Activated CD4-positive, alpha-beta T cell treated with anti-CD3 and anti-CD28 coated beads, Interleukin-2, amount 10 ng/mL, durations not matched to agents 24 days and 14 days (primary cell): Measurements from ENCODE around the gene PRMT5. TPM values are rescaled to one million over a fixed set of nuclear protein-coding genes. Genes with fewer than 3 reads are reported as not detected.

Experiments used
- DNase-seq: peaks from one replicate; pipeline ENCODE4 v3.0.0; 2022
- H3K27ac Mint-ChIP-seq: one replicate; pipeline ENCODE4 v1.8.0; 2022; ENCODE audit warnings: mild to moderate bottlenecking, mixed read lengths
- H3K27me3 Mint-ChIP-seq: one replicate; pipeline ENCODE4 v1.8.0; 2022; ENCODE audit warnings: mixed read lengths
- H3K36me3 Mint-ChIP-seq: one replicate; pipeline ENCODE4 v1.8.0; 2022; ENCODE audit warnings: low read depth, mild to moderate bottlenecking, mixed read lengths
- H3K4me1 Mint-ChIP-seq: one replicate; pipeline ENCODE4 v1.8.0; 2021; ENCODE audit warnings: mixed read lengths
- H3K4me3 Mint-ChIP-seq: one replicate; pipeline ENCODE4 v1.8.0; 2022; ENCODE audit warnings: mild to moderate bottlenecking, moderate library complexity, mixed read lengths
- H3K9me3 Mint-ChIP-seq: one replicate; pipeline ENCODE4 v1.8.0; 2021; ENCODE audit warnings: mixed read lengths
- intact Hi-C: fragments of 100-400 bp; cut with micrococcal nuclease; formaldehyde crosslinking; loops from one replicate; pipeline ENCODE4 v1.15.1; 2023
- total RNA-seq: library from RNA; stranded (reverse); gene quantifications from 2 replicates; pipeline ENCODE4 v1.2.3, GENCODE V29; 2022

The PRMT5 gene
- total RNA-seq, 1 donor from 2014 or later, result 200 TPM

DNA sequence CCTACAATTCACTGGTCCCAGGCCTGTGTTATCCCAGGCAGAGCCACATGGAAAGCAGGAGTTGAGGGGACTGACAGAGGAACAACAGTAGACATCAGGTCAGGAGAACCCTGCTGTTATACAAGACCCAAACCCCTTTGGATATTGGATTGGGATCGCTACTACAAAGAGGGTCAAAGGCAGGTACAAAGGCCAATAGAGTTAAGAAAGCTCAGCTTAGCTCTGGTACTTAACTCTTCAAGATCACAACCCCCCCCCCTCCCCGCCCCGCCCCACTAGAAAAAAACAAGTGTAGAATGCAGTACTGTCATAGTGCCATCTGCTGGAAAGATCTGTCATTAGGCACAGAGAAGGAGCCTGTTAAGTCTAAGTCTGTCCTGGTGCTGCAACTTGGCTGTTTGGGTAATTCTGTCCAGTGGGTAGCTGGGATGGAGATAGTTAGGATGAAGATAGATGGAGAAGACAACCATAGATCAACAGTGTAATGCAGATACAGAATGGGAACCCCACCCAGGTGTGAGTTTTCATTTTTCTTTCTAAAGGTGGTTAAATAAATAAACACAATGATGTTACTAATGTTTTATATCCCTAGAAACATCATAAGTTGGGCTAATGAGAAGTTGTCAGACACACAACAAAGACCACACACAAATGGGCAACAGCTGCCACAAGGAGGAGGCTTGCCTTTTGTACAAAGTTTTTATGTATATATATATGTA is 28.9 kb downstream of the PRMT5 start:
- H3K27me3 Mint-ChIP-seq, result no peaks in the 10 kb centered on the region
- intact Hi-C loops, result loop anchor here (1.0 to 5.0 kb wide), 4 partner anchors 13 to 329 kb away; no protein-coding TSS in a partner anchor
- no peaks in the 10 kb centered on the region for H3K9me3 Mint-ChIP-seq
- H3K36me3 Mint-ChIP-seq, result peaks cover 38% of the 10 kb centered on the region
- H3K27ac Mint-ChIP-seq, result peak overlapping the region; percentile 1
- DNase-seq, result peak; percentile 87
- H3K4me3 Mint-ChIP-seq, result no peak overlapping the region
- peaks cover 14% of the 10 kb centered on the region for H3K4me1 Mint-ChIP-seq

DNA sequence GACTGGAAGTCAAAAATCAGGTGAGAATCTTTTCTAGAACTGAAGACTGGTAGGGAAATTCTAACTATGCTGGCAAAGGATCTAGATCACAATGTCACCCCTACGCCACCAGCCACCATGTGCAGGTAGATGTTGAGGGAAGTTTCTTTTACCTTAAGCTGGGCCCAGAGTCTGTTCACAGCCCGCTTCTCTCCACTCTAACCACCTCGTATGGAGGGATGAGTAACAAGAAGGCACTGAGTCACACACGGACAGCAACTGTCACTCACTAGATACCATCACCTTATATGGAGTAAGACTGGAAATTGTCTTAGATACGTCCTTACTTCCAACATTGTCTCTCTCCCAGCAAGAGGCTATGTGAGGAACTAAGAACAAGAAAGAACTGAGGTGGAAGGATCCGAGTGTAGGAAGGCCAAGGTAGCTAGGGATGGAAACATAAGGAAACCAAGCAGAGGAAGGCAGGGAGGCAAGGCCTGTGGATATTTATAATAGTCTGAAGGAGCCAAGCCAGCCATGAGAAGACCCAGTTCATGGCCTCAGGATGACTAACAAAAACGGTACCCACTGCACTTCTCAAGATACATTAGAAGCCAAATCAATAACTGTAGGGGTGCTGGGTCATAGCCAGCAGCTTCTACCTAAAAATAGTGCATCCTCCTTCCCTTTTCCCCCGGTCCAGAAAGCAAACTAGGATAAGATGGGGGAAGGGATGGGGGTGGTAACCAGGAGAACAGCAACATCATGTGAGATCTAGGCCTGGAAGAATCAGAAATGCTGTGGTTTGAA is 30.7 kb downstream of the PRMT5 start:
- Mint-ChIP-seq H3K4me1 (peaks cover 14% of the 10 kb centered on the region), H3K9me3 (no peaks in the 10 kb centered on the region), H3K36me3 (peaks cover 23% of the 10 kb centered on the region), H3K4me3 (no peak overlapping the region), H3K27ac (peak overlapping the region; percentile 29), H3K27me3 (no peaks in the 10 kb centered on the region)
- intact Hi-C loops, result no loop called here
- DNase-seq, result no peak

DNA sequence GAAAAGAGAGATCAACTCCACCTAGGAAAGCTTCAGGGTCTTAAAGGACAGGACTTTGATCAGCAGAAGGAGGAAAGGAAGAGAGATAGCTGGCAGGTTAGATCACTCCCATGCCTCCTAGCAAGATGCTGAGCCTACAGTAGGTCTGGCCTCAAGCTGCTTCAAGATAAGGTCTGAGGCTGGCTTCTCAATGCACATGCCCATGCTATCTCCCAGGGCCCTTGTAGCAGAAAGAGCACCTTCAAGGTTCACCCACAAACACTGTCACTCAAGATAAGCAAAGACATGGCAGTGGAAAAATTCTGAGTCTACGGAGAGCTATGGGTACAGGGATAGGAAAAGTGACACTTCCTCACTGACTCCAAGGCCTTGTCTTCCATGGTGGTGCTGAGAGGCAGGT is 31.8 kb downstream of the PRMT5 start:
- Mint-ChIP-seq H3K27ac (no peak overlapping the region), H3K27me3 (no peaks in the 10 kb centered on the region), H3K4me1 (peaks cover 14% of the 10 kb centered on the region), H3K4me3 (no peak overlapping the region), H3K36me3 (peaks cover 20% of the 10 kb centered on the region), H3K9me3 (no peaks in the 10 kb centered on the region)
- intact Hi-C loops, result no loop called here
- no peak for DNase-seq

DNA sequence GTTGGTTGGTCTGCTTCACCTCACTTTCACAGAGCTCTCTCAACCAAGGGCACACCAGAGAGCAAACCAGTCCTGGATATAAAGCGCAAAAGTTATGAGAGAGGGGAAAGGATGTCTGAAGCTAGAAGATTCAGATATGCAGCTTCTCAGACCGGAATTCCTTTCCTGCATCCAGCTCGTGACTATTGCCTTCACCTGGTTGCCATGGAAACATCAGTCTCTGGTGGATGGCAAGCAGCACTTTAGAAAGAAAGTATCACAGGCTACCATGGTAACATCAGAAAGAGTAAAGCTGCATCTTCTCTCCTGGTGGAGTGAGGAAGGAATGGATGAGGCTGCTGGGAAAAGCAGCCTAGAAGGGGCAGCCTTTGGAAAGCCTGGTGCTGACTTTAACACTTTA is 32.4 kb downstream of the PRMT5 start:
- H3K27me3 Mint-ChIP-seq, result no peaks in the 10 kb centered on the region
- no peak for DNase-seq
- H3K4me1 Mint-ChIP-seq, result peaks cover 14% of the 10 kb centered on the region
- H3K27ac Mint-ChIP-seq, result no peak overlapping the region
- intact Hi-C loops, result no loop called here
- peaks cover 16% of the 10 kb centered on the region for H3K36me3 Mint-ChIP-seq
- no peak overlapping the region for H3K4me3 Mint-ChIP-seq
- no peaks in the 10 kb centered on the region for H3K9me3 Mint-ChIP-seq

DNA sequence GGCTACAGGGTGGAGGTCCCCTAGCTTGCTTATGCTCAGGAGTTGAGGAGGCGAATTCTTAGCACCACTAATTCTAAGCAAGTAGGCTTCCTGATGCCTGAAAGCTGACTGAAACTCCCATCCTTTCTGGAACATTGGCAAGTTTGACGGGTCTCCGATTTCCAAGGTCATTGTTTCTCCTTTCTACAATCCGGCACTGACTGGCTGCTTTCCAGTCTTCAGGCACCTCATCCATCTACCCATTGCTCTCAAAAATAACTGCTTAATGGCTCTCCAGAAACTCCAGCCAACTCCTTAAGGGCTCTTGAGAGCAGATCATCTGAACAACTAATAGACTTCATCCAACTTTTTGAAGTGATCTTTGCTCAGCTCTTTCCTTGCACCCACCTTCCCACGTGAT is 32.8 kb downstream of the PRMT5 start:
- H3K27ac Mint-ChIP-seq, result no peak overlapping the region
- H3K36me3 Mint-ChIP-seq, result peaks cover 12% of the 10 kb centered on the region
- no peaks in the 10 kb centered on the region for H3K9me3 Mint-ChIP-seq
- H3K4me3 Mint-ChIP-seq, result no peak overlapping the region
- H3K27me3 Mint-ChIP-seq, result no peaks in the 10 kb centered on the region
- DNase-seq, result no peak
- intact Hi-C loops, result no loop called here
- peaks cover 14% of the 10 kb centered on the region for H3K4me1 Mint-ChIP-seq

DNA sequence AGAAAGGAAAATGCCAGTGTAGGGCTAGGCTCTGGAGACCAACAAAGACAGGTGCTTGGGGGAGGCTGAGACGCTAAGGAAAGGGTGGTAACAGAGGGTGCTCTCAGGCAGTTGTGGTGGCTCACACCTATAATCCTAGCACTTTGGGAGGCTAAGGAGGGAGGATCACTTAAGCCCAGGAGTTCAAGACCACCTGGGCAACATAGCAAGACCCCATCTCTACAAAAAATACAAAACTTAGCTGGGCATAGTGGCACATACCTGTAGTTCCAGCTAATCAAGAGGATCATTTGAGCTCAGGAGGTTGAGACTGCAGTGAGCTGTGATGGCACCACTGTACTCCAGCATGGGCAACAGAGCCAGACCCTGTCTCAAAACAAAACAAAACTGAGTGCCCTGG is 33.8 kb downstream of the PRMT5 start:
- H3K9me3 Mint-ChIP-seq, result no peaks in the 10 kb centered on the region
- intact Hi-C loops, result no loop called here
- peaks cover 12% of the 10 kb centered on the region for H3K36me3 Mint-ChIP-seq
- no peak overlapping the region for H3K4me3 Mint-ChIP-seq
- peaks cover 8% of the 10 kb centered on the region for H3K4me1 Mint-ChIP-seq
- H3K27ac Mint-ChIP-seq, result no peak overlapping the region
- no peaks in the 10 kb centered on the region for H3K27me3 Mint-ChIP-seq
- no peak for DNase-seq

DNA sequence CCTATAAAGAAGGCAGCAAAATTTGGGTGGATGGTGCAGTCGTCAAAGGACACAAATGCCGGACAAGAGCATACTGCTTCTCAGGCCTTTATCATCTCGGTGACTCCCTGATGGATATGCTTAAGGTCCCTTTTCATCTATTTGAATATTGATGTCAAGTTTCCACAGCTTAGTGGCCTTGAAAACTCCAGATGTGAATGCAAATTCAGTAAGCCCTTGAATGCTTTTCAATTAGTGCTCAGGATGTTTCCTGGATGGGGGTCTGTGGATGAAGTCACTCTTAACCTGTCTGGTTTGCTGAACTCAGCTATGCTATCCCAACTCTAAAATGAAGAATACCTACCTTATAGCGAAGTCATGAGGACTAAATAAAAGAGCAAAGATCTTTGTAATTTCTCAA is 35.5 kb downstream of the PRMT5 start:
- Mint-ChIP-seq H3K27me3 (no peaks in the 10 kb centered on the region), H3K4me1 (peaks cover 10% of the 10 kb centered on the region), H3K9me3 (no peaks in the 10 kb centered on the region), H3K36me3 (peaks cover 12% of the 10 kb centered on the region), H3K27ac (no peak overlapping the region), H3K4me3 (no peak overlapping the region)
- intact Hi-C loops, result no loop called here
- DNase-seq, result no peak

DNA sequence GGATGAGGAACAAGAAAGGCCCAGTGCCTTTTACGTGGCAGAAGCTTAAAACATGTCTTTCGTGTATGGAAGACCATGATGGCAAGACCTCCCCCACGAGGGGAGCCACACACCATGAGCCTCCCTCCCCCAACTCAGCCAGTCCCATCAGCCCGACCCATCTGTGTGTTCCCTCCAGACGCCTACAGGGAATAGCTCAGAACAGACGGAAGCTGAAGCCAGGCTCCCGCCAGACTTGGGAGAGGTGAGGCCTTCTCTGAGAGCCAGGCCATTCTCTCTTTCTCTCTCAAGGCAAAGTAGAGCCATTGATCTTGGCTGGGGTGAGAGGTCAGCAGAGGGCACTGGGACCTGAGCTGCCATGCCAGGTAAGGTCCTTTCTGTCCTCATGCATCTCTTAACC is 36.7 kb downstream of the PRMT5 start:
- no peak for DNase-seq
- peaks cover 9% of the 10 kb centered on the region for H3K36me3 Mint-ChIP-seq
- peaks cover 14% of the 10 kb centered on the region for H3K4me1 Mint-ChIP-seq
- H3K27ac Mint-ChIP-seq, result no peak overlapping the region
- intact Hi-C loops, result no loop called here
- H3K4me3 Mint-ChIP-seq, result no peak overlapping the region
- H3K27me3 Mint-ChIP-seq, result no peaks in the 10 kb centered on the region
- H3K9me3 Mint-ChIP-seq, result no peaks in the 10 kb centered on the region

DNA sequence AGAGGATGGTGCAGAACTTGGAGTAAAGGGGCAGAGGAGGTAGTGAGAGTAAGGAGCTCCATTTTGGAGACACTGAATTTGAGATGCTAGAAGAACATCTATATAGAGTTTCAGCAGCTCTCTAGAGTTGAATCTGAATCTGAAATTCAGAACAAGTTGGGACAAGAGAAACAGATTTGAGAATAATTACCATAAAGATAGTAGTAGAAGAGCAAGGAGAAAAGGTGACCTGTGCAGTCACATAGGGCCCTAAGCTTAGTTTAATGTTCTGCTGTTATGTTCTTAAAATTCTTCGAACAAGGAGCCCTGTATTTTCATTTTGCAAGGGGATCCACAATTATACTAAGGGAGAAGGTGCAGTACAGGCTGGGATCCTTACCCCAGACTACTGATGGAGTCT is 38.8 kb downstream of the PRMT5 start:
- H3K9me3 Mint-ChIP-seq, result no peaks in the 10 kb centered on the region
- H3K4me3 Mint-ChIP-seq, result no peak overlapping the region
- H3K27me3 Mint-ChIP-seq, result peaks cover 3% of the 10 kb centered on the region

DNA sequence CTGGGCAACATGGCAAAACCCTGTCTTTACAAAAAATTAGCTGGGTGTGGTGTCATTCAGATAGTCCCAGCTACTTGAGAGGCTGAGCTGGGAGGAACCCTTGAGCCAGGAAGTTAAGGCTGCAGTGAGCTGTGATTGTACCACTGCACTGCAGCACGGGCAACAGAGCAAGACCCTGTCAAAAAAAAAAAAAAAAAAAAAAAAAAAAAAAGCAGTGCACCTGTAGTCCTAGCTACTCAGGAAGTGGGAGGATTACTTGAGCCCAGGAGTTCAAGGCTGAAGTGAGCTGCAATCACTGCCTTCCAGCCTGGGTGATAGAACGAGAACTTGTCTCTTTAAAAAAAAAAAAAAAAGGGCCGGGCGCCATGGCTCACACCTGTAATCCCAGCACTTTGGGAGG is 40.5 kb downstream of the PRMT5 start:
- H3K27ac Mint-ChIP-seq, result no peak overlapping the region
- intact Hi-C loops, result no loop called here
- H3K36me3 Mint-ChIP-seq, result peaks cover 13% of the 10 kb centered on the region
- H3K4me3 Mint-ChIP-seq, result no peak overlapping the region
- H3K9me3 Mint-ChIP-seq, result no peaks in the 10 kb centered on the region
- H3K4me1 Mint-ChIP-seq, result peaks cover 32% of the 10 kb centered on the region
- H3K27me3 Mint-ChIP-seq, result peaks cover 3% of the 10 kb centered on the region
- peak; percentile 70 for DNase-seq

More for the DNA sequence above, 38.8 kb downstream of the PRMT5 start:
- Mint-ChIP-seq H3K36me3 (peaks cover 14% of the 10 kb centered on the region), H3K27ac (no peak overlapping the region), H3K4me1 (peaks cover 27% of the 10 kb centered on the region)
- DNase-seq, result no peak
- intact Hi-C loops, result no loop called here

DNA sequence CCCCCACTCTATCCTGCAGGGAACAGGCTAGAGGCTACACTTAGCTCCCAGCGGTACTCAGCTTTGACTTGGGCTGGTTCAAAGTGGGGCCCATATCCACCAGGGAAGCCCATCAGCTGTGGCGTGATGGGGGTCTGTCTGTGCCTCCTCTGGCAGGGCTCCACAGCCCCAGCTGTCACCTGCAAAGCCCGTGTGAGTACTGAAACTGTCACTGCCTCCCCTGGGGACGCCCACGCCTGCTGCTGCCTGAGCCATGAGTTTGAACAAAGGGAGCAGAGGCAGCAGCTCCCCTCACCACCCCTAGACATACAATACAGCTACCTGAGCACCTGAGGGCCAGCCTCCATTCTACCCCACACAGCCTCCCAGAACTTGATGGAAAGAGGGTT is 41.2 kb downstream of the PRMT5 start:
- intact Hi-C loops, result loop anchor here (1.0 kb wide), 4 partner anchors 12 to 41 kb away; partner anchors contain the start of genes PRMT5 and RBM23
- peak; percentile 73 for DNase-seq
- H3K4me3 Mint-ChIP-seq, result peak overlapping the region; percentile 91
- H3K36me3 Mint-ChIP-seq, result peaks cover 13% of the 10 kb centered on the region
- peaks cover 35% of the 10 kb centered on the region for H3K4me1 Mint-ChIP-seq
- no peaks in the 10 kb centered on the region for H3K9me3 Mint-ChIP-seq
- peaks cover 5% of the 10 kb centered on the region for H3K27me3 Mint-ChIP-seq
- peak overlapping the region; percentile 92 for H3K27ac Mint-ChIP-seq

DNA sequence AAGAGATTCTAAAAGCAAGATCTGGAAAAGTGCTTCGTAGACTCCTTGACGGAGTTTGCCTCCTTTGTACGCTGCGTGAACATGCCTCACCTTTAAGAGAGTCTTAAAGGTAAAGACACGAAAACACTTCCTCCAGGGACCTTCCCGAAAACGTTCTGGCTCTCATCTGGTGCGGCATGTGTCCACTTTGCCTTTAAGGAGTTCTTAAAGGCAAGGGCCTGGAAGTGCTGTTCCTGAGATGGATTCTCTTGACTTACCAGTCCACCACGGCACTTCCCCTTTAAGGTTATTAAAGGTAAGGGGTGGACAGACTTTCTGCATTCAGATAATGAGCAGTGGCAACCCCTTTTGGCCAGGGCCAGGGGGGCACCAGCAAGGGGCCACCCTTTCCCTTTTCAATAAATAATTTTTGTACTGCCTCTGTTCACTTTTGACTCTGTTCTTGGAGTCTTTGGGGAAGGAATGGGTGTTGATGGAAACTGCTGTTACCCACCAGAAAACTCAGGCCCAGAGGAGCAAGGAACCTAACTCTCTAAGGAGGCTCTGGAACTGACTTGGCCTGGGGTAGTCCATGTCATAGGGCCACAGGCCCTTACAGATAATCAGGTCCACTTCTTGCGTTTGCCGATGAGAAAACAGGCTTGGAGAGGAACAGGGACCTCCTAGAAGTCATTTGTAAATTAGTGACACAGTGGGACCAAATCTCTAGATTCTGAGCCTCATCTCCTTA is 41.8 kb downstream of the PRMT5 start:
- Mint-ChIP-seq H3K36me3 (peaks cover 13% of the 10 kb centered on the region), H3K4me1 (peaks cover 35% of the 10 kb centered on the region), H3K4me3 (peak overlapping the region; percentile 91), H3K27me3 (peaks cover 5% of the 10 kb centered on the region), H3K27ac (peak overlapping the region; percentile 92), H3K9me3 (no peaks in the 10 kb centered on the region)
- DNase-seq, result peak; percentile 85
- intact Hi-C loops, result loop anchor here (1.0 kb wide), 4 partner anchors 13 to 42 kb away; partner anchors contain the start of genes PRMT5 and RBM23

DNA sequence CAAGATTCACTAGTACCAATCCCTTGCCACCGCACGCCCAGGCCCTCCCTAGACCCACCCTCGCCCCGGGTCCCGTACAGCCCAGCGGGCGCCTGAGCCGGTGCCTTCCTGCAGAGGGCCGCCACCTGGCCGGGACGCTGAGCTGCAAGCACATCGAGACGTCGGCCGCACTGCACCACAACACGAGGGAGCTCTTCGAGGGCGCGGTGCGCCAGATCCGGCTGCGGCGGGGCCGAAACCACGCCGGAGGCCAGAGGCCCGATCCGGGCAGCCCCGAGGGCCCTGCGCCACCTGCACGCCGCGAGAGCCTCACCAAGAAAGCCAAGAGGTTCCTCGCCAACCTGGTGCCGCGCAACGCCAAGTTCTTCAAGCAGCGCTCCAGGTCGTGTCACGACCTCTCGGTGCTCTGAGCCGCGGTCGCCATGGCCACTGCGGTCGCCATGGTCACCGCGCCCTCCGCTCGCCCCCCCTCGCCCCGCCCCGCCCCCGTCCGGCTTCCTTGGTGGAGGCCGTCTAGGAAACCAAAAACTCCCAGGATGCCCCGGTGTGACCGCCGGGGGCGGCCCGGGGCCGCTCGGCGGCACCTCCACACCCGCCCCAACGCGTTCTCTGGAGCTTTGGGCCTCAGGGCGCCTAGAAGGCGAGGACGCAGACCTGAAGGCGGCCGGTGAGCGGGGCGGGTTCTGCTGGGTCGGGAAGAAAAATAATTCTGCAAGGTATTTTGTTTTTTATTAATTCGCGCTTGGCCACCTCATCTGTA is 42.5 kb downstream of the PRMT5 start:
- peaks cover 8% of the 10 kb centered on the region for H3K27me3 Mint-ChIP-seq
- H3K4me3 Mint-ChIP-seq, result peak overlapping the region; percentile 91
- H3K36me3 Mint-ChIP-seq, result peaks cover 11% of the 10 kb centered on the region
- peaks cover 37% of the 10 kb centered on the region for H3K4me1 Mint-ChIP-seq
- peak overlapping the region; percentile 92 for H3K27ac Mint-ChIP-seq
- H3K9me3 Mint-ChIP-seq, result no peaks in the 10 kb centered on the region
- peak; percentile 90 for DNase-seq
- intact Hi-C loops, result loop anchor here (1.0 kb wide), 4 partner anchors 14 to 43 kb away; partner anchors contain the start of genes PRMT5 and RBM23
